ENCODE results near the gene CCDC174. TPM values are rescaled to one million over a fixed set of nuclear protein-coding genes. Genes with fewer than 3 reads are reported as not detected.

The CCDC174 gene
- total RNA-seq, 1 donor = 13.8 TPM

DNA sequence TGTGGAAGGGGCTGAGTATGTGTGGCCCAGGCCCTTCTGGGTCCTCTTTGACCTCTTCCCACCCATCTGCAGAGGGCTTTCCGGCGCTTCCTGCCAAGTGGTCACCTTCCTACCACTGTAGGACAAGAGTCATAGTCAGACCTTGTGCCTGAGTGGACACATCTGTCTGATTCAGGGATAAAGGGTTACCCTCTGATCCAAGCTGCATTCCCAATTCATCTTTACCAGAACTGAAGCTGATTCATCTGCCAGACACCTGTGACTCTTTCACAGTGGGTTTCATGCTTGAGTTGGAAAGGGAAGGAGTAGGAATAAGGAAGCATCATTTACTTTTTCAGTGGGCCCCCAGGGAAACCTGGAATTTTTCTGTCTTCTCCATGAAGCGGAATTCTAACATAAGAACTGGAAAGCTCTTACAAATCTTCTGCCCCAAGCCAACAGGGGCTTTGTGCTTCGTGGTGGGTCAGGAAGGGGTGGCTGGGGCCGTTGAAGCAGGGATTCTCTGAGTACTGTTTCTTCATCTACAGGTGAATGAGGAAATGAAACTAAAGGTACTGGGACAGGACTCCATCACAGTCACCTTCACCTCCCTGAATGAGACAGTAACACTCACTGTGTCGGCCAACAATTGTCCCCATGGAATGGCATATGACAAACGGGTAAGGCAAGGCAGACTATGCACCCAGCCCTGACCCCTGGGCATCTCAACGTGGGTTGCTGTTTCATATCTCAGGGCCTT, 69.7 kb downstream of the CCDC174 start:
- DNase-seq (ENCODE audit: low read depth) = no peak
- H3K4me3 ChIP-seq (ENCODE audit: low read depth, low read length) = no peak overlapping the region
- TF ChIP-seq CTCF (IDR thresholded peaks at IDR 0.05; ENCODE audit: insufficient read depth, low read depth, low read length) = no peak

Other genes with a start within 250 kb of the CCDC174 start
- gene SLC6A6, start 249.2 kb upstream of the CCDC174 start, total RNA-seq = 33.2 and 36.1 TPM in 2 replicates
- 0.64 and 1.7 TPM in 2 replicates for gene GRIP2, start 111.4 kb upstream of the CCDC174 start, total RNA-seq
- gene C3orf20, start 23.4 kb downstream of the CCDC174 start, total RNA-seq = under 0.01 TPM in 1 of 2 replicates, not detected in the other
- under 0.01 TPM in 1 of 2 replicates, not detected in the other for gene FGD5, start 167.2 kb downstream of the CCDC174 start, total RNA-seq

All from fibroblast of villous mesenchyme (primary cell).